Kidney (tissue), 14 donors: ENCODE measurements around the gene HRH3. TPM values are rescaled to one million over a fixed set of nuclear protein-coding genes. Genes with fewer than 3 reads are reported as not detected.

Experiments
- DNase-seq, 5 donors: peaks; one replicate each; pipeline ENCODE4 v3.0.0-alpha.2; 2013 to 2020
- FAIRE-seq: peaks from 2 replicates; lab custom pipeline; 2012; peaks lifted over from hg19 to GRCh38; lab: Jason Lieb, UNC
- H3K27ac ChIP-seq, 2 donors: one replicate each; pipeline ENCODE4 v1.7.0; 2013; ENCODE audit warnings: low read depth in 2 of 2, low read length in 2 of 2, inconsistent platforms in 1 of 2
- H3K27me3 ChIP-seq: one replicate; pipeline ENCODE4 v1.7.1; 2013; ENCODE audit warnings: low read length, inconsistent platforms; ENCODE audit not compliant: control insufficient read depth, insufficient read depth
- H3K36me3 ChIP-seq, 3 donors: one replicate each; pipeline versions ENCODE4 v1.7.0 to v1.7.1; 2013; ENCODE audit warnings: low read length in 3 of 3, control low read depth in 1 of 3, inconsistent platforms in 1 of 3; ENCODE audit not compliant: insufficient read depth in 3 of 3, control insufficient read depth in 2 of 3
- H3K4me1 ChIP-seq, 3 donors: one replicate each; pipeline versions ENCODE4 v1.7.0 to v1.7.1; 2013; ENCODE audit warnings: low read length in 3 of 3, inconsistent platforms in 1 of 3, low read depth in 1 of 3; ENCODE audit not compliant: control insufficient read depth in 2 of 3, insufficient read depth in 2 of 3
- H3K4me3 ChIP-seq, 3 donors: one replicate each; pipeline versions ENCODE4 v1.7.0 to v1.8.1; 2013; ENCODE audit warnings: low read length in 3 of 3, control low read depth in 1 of 3, inconsistent platforms in 1 of 3
- H3K9ac ChIP-seq, 3 donors: one replicate each; pipeline versions ENCODE4 v1.7.0 to v1.7.1; 2013; ENCODE audit warnings: low read length in 3 of 3, control low read depth in 1 of 3, inconsistent platforms in 1 of 3
- H3K9me3 ChIP-seq, 3 donors: one replicate each; pipeline versions ENCODE4 v1.7.0 to v1.7.1; 2013; ENCODE audit warnings: low read length in 3 of 3, control low read depth in 1 of 3, inconsistent platforms in 1 of 3; ENCODE audit not compliant: control insufficient read depth in 2 of 3, insufficient read depth in 1 of 3
- CTCF ChIP-seq: IDR thresholded peaks from 3 replicates; pipeline ENCODE4 v1.5.1; 2012; ENCODE audit warnings: mild to moderate bottlenecking, moderate library complexity, borderline replicate concordance; ENCODE audit not compliant: insufficient read depth; ENCODE audit errors: extremely low read depth
- intact Hi-C: fragments of 100-400 bp; cut with DNase I; formaldehyde crosslinking; loops from one replicate; pipeline ENCODE4 v1.11.1; 2022
- polyA plus RNA-seq: library from polyadenylated mRNA; stranded (reverse); fragments of 350-450 nt; fragmentation: Illumina TruSeq; extraction: RNeasy Lipid Tissue Mini Kit (QIAGEN cat#74804); gene quantifications from one replicate; pipeline ENCODE4 v1.2.3, GENCODE V29; 2014; ENCODE audit warnings: low read depth, low replicate concordance; ENCODE audit not compliant: insufficient read depth
- total RNA-seq: library from RNA; stranded (reverse); fragmentation: NEBNext Ultra II Directional; extraction: Animal tissue kit (Norgen Biotek cat#: 25700); gene quantifications from one replicate; pipeline ENCODE4 v1.2.1, GENCODE V29; 2021
- donor health status: control.
- donor health status: control.
- donor health status: control.
- donor health status: control.
- donor health status: control.
- donor health status: DM: yes; HTN: yes; CAD: no.
- donor health status: Normal renal cell carcinoma (clear cell type).

The HRH3 gene
- total and polyA plus RNA-seq, 2 donors from 2014 or later, result not detected

GRCh38 chr20:62268228-62268900 is 48.3 kb upstream of the HRH3 start:
- Histone ChIP-seq H3K36me3 (peaks cover 6 to 20% (median 19%) of the 10 kb centered on the region in 3 donors), H3K9me3 (no peaks in the 10 kb centered on the region), H3K9ac (no peak overlapping the region), H3K27me3 (no peaks in the 10 kb centered on the region), H3K4me3 (no peak overlapping the region), H3K4me1 (no peaks in the 10 kb centered on the region), H3K27ac (no peak overlapping the region)
- no peak for TF ChIP-seq CTCF
- intact Hi-C loops, result no loop called here
- DNase-seq (no peak), FAIRE-seq (no peak)

GRCh38 chr20:62267543-62267942 is 47.5 kb upstream of the HRH3 start:
- FAIRE-seq, result no peak
- no peaks in the 10 kb centered on the region for H3K4me1 ChIP-seq
- H3K27ac ChIP-seq, result no peak overlapping the region
- no peaks in the 10 kb centered on the region for H3K9me3 ChIP-seq
- intact Hi-C loops, result no loop called here
- H3K27me3 ChIP-seq, result no peaks in the 10 kb centered on the region
- H3K4me3 ChIP-seq, result no peak overlapping the region
- H3K36me3 ChIP-seq, result peaks cover 3 to 20% (median 15%) of the 10 kb centered on the region in 3 donors
- no peak overlapping the region for H3K9ac ChIP-seq
- no peak for DNase-seq
- no peak for TF ChIP-seq CTCF

GRCh38 chr20:62266851-62267250 is 46.8 kb upstream of the HRH3 start:
- intact Hi-C loops, result no loop called here
- Histone ChIP-seq H3K9ac (no peak overlapping the region), H3K4me3 (no peak overlapping the region), H3K4me1 (no peaks in the 10 kb centered on the region), H3K27ac (no peak overlapping the region), H3K27me3 (no peaks in the 10 kb centered on the region), H3K9me3 (no peaks in the 10 kb centered on the region), H3K36me3 (peaks cover 3 to 19% (median 12%) of the 10 kb centered on the region in 3 donors)
- DNase-seq, result no peak
- FAIRE-seq, result no peak
- TF ChIP-seq CTCF, result no peak
